Measurements from ENCODE around the gene DBN1. TPM values are rescaled to one million over a fixed set of nuclear protein-coding genes. Genes with fewer than 3 reads are reported as not detected.

DBN1 gene
- total and polyA plus RNA-seq, 10 donors = 6.8 to 26.5 (median 17.0) TPM

DNA sequence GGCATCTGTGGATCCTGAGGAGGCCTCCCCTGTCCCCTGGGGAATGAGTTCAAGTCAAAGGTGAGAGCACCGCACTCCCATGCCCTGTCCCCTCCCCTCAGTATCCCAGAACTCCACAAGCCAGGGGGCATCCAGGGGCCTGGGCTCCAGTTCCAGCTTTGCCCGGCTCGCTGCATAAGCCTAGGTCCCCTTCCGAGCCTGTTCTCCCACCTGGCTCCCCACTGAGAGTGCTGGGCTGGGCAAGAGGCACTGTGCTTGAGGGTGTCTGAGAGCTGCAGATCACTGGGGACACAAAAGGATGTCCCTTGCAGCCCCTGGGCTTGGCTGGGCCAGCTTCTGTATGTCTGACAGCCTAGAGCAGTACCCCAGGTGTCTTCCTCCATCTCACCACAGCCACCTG, 31.6 kb upstream of the DBN1 start:
- WGBS, 5 donors = 93 to 100% (median 95%) methylated on average over 3 to 4 of the region's 4 CpGs
- DNase-seq = peak; percentile 68
- intact Hi-C loops (cut with DNase I; ENCODE audit: low total_unique reads) = no loop called here
- H3K9me3 ChIP-seq = no peaks in the 10 kb centered on the region
- H3K4me3 ChIP-seq = no peak overlapping the region
- TF ChIP-seq POLR2AphosphoS5 (IDR thresholded peaks at IDR 0.05) (no peak), POLR2A (IDR thresholded peaks at IDR 0.05) (no peak)
- TF ChIP-seq, protein P1, sequence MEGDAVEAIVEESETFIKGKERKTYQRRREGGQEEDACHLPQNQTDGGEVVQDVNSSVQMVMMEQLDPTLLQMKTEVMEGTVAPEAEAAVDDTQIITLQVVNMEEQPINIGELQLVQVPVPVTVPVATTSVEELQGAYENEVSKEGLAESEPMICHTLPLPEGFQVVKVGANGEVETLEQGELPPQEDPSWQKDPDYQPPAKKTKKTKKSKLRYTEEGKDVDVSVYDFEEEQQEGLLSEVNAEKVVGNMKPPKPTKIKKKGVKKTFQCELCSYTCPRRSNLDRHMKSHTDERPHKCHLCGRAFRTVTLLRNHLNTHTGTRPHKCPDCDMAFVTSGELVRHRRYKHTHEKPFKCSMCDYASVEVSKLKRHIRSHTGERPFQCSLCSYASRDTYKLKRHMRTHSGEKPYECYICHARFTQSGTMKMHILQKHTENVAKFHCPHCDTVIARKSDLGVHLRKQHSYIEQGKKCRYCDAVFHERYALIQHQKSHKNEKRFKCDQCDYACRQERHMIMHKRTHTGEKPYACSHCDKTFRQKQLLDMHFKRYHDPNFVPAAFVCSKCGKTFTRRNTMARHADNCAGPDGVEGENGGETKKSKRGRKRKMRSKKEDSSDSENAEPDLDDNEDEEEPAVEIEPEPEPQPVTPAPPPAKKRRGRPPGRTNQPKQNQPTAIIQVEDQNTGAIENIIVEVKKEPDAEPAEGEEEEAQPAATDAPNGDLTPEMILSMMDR (IDR thresholded peaks at IDR 0.05 in 8 of 11, conservative IDR thresholded peaks at IDR 0.05 in 3 of 11) = no peak
- peaks cover 0 to 71% (median 27%) of the 10 kb centered on the region in 6 donors for H3K36me3 ChIP-seq
- H3K27ac ChIP-seq = no peak overlapping the region
- H3K27me3 ChIP-seq (replicated peaks in 1 of 7) = no peaks in the 10 kb centered on the region
- peaks cover 14 to 100% (median 61%) of the 10 kb centered on the region in 6 donors for H3K4me1 ChIP-seq

GRCh38 chr5:177504086-177505056, 30.9 kb upstream of the DBN1 start:
- H3K27ac ChIP-seq = no peak overlapping the region
- DNase-seq = peak; percentile 78
- intact Hi-C loops (cut with DNase I; ENCODE audit: low total_unique reads) = loop anchor here (5.0 kb wide), 1 partner anchor 112 kb away; no protein-coding TSS in a partner anchor
- no peaks in the 10 kb centered on the region for H3K27me3 ChIP-seq (replicated peaks in 1 of 7)
- no peaks in the 10 kb centered on the region for H3K9me3 ChIP-seq
- peaks cover 12 to 99% (median 57%) of the 10 kb centered on the region in 6 donors for H3K4me1 ChIP-seq
- peaks cover 0 to 70% (median 27%) of the 10 kb centered on the region in 6 donors for H3K36me3 ChIP-seq
- 87 to 93% (median 89%) methylated on average over 28 to 47 of the region's 47 CpGs for WGBS, 5 donors
- no peak overlapping the region for H3K4me3 ChIP-seq
- TF ChIP-seq POLR2A (IDR thresholded peaks at IDR 0.05) (no peak), POLR2AphosphoS5 (IDR thresholded peaks at IDR 0.05) (peak in 1 of 3 donors; percentile 43)
- TF ChIP-seq, protein P1 (IDR thresholded peaks at IDR 0.05 in 8 of 11, conservative IDR thresholded peaks at IDR 0.05 in 3 of 11) = no peak

DNA sequence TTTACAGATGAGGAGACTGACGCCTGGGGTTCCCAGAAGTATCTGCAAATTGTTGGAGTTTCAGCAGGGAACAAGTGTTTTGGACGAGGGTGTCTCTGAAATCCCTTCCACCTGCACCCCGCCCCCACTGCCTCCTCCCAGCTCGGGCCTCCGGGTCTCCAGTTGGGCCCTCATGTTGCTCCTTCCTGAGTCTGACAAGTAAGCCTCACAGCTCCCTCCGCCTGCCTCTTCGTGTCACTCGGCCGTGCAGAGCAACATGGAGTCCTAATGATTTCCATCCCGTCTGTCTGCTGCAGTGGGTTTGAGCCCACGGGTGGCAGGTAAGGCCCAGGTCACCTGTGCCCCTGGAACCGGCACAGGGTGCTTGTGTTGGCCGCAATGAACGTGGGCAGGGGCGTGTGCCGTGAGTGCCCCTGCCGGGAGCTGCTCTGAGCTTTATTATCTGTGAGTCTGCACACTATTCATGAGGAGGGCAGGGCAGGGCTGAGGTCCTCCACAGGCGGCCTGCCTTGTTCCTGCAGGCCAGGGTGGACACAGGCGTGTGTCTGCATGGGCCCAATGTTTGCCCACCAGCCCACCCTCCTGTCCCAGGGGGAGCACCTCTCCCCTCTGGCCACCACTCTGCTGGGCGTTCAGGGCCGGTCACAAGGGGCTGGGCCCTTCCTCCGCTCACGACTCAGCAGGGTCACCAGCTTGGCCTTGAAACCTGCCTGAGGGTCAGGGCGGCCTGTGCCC, 30.1 kb upstream of the DBN1 start:
- Histone ChIP-seq H3K27ac (no peak overlapping the region), H3K27me3 (replicated peaks in 1 of 7) (peaks cover 0 to 6% (median 0%) of the 10 kb centered on the region in 7 donors), H3K36me3 (peaks cover 0 to 70% (median 27%) of the 10 kb centered on the region in 6 donors), H3K4me3 (no peak overlapping the region), H3K4me1 (peaks cover 16 to 99% (median 58%) of the 10 kb centered on the region in 6 donors), H3K9me3 (no peaks in the 10 kb centered on the region)
- TF ChIP-seq, protein P1 (IDR thresholded peaks at IDR 0.05 in 8 of 11, conservative IDR thresholded peaks at IDR 0.05 in 3 of 11) = no peak
- TF ChIP-seq POLR2AphosphoS5 (IDR thresholded peaks at IDR 0.05) = peak in 2 of 3 donors; percentile 32 to 63
- DNase-seq = no peak
- WGBS, 5 donors = 83 to 93% (median 88%) methylated on average over 17 to 24 of the region's 24 CpGs
- intact Hi-C loops (cut with DNase I; ENCODE audit: low total_unique reads) = loop anchor here (5.0 kb wide), 1 partner anchor 111 kb away; no protein-coding TSS in a partner anchor
